Suppressor macrophage (primary cell): ENCODE measurements around the gene TMEM235.
"Not testable (repeated sequence)": the region's sequence is repeated elsewhere in the genome, so short reads cannot be mapped to it uniquely, and the experiment has no call there.

Experiments used
- DNase-seq, 4 experiments: peaks; one replicate each; pipeline ENCODE4 v3.0.0-alpha.2; 2020 to 2022

Gene TMEM235

GRCh38 chr17:78238823-78239488 is 7.5 kb downstream of the TMEM235 start:
- DNase-seq: no peak

GRCh38 chr17:78239489-78239931 is 8.1 kb downstream of the TMEM235 start:
- peak in 1 of 4 experiments; percentile 27 for DNase-seq

- no peak for DNase-seq
Observed at GRCh38 chr17:78240012-78240655, 8.7 kb downstream of the TMEM235 start.

GRCh38 chr17:78240839-78241238 is 9.4 kb downstream of the TMEM235 start:
- DNase-seq: no peak

GRCh38 chr17:78241277-78242023 is 10.0 kb downstream of the TMEM235 start:
- DNase-seq: peak in 2 of 4 experiments; percentile 30 to 50

GRCh38 chr17:78242024-78242742 is 10.8 kb downstream of the TMEM235 start:
- DNase-seq: peak; percentile 89 to 97 (median 94)

- no peak for DNase-seq
Observed at GRCh38 chr17:78247304-78247703, 15.9 kb downstream of the TMEM235 start.

GRCh38 chr17:78248051-78248914 is 16.9 kb downstream of the TMEM235 start:
- peak in 1 of 4 experiments; percentile 24 for DNase-seq

GRCh38 chr17:78249074-78249817 is 17.8 kb downstream of the TMEM235 start:
- DNase-seq: no peak

- DNase-seq: no peak
Observed at GRCh38 chr17:78249818-78250806, 18.7 kb downstream of the TMEM235 start.

GRCh38 chr17:78250891-78251772 is 19.7 kb downstream of the TMEM235 start:
- peak; percentile 91 to 95 (median 93) for DNase-seq

- no peak for DNase-seq
Observed at GRCh38 chr17:78251773-78252103, 20.3 kb downstream of the TMEM235 start.

GRCh38 chr17:78252111-78252634 is 20.7 kb downstream of the TMEM235 start:
- DNase-seq: no peak

- DNase-seq: no peak
Observed at GRCh38 chr17:78252701-78253635, 21.5 kb downstream of the TMEM235 start.

- DNase-seq: not testable (repeated sequence)
Observed at GRCh38 chr17:78253636-78253945, 22.2 kb downstream of the TMEM235 start.

GRCh38 chr17:78253946-78254672 is 22.7 kb downstream of the TMEM235 start:
- peak; percentile 89 to 95 (median 92) for DNase-seq
